ENCODE measurements around the gene RPS2. TPM values are rescaled to one million over a fixed set of nuclear protein-coding genes. Genes with fewer than 3 reads are reported as not detected.

Gene RPS2
- total RNA-seq, 2 experiments from 2014 or later: 5,351 to 6,287 TPM

DNA sequence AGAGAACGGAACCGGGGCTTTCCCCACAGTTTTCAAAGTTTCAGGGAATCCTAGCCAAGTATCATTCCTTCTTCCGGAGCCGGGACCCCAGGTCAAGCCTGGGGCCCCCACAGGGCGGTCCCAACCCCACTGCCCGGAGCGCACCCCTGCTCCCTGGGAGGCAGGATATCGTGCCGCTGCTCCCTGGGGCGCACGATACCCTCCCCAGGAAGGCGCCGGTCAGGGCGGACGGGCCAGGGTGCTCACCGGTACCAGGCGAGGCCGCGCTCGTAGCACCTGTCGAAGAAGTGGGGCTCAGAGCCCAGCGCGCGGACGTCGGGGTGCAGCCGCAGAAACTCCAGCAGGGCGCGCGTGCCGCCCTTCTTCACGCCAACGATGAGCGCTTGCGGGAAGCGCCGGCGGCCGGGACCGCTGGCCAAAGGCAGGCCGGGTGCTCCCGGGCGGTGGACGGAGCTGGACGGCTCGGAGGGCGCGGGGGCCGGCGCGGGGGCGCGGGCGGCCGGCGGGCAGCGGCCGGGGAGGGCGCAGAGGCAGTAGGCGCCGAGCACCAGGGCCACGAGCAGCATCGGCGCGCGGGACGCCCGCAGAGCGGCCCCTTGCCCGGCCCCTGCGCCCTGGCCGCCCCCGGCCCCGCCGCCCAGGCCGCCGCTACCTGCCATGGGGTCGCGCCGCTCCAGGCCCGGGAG is 46.8 kb downstream of the RPS2 start:
- Mint-ChIP-seq H3K36me3 (ENCODE audit: low read depth) (no peaks in the 10 kb centered on the region), H3K27me3 (peaks cover 47% of the 10 kb centered on the region), H3K4me3 (no peak overlapping the region), H3K27ac (no peak overlapping the region), H3K4me1 (no peaks in the 10 kb centered on the region), H3K9me3 (ENCODE audit: low read depth) (no peaks in the 10 kb centered on the region)
- ATAC-seq (no peak), DNase-seq (no peak)
- intact Hi-C loops (cut with DNase I, micrococcal nuclease): no loop called here
- POLR2A ChIA-PET: no interaction called here
- CTCF ChIA-PET: interaction anchor here (0.7 kb wide), 1 partner anchor 105 kb away, joined by 3 read pairs; no protein-coding TSS in a partner anchor

DNA sequence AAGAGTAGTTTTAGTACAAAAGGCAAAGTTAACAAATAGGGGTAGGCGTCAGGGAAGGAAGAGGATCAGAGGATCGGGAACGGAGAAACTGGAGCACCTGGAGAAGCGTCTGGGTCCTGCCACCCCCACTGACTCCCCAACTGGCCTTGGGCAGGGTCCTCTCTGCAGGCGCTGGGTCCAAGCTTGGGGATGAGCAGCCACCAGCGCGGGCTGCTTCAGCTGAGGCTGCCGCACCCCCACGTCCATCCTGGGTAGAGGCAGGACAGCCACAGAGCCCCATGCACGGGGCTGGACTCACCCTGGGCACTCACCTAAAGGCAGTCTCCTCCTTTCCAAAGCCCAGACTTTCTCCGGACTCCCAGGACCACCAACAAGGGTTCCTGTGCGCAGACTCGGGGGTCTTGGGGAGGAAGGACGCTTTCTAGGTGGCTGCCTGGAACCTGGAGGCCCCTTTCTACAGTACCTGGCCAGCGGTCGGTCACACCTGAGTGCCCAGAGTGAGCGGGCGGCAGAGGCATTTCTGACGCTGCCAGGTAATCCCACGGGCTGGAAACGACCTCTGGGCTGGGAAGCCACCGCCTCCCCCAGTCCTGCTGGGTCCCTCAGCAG is 47.5 kb downstream of the RPS2 start:
- peaks cover 41% of the 10 kb centered on the region for H3K27me3 Mint-ChIP-seq
- DNase-seq: no peak
- no peaks in the 10 kb centered on the region for H3K9me3 Mint-ChIP-seq (ENCODE audit: low read depth)
- ChIA-PET POLR2A (interaction anchor here (0.6 kb wide), 1 partner anchor 66 kb away, joined by 3 read pairs; no protein-coding TSS in a partner anchor), CTCF (no interaction called here)
- no peak for ATAC-seq
- no peaks in the 10 kb centered on the region for H3K4me1 Mint-ChIP-seq
- intact Hi-C loops (cut with DNase I, micrococcal nuclease): no loop called here
- no peak overlapping the region for H3K27ac Mint-ChIP-seq
- H3K36me3 Mint-ChIP-seq (ENCODE audit: low read depth): no peaks in the 10 kb centered on the region
- H3K4me3 Mint-ChIP-seq: no peak overlapping the region

DNA sequence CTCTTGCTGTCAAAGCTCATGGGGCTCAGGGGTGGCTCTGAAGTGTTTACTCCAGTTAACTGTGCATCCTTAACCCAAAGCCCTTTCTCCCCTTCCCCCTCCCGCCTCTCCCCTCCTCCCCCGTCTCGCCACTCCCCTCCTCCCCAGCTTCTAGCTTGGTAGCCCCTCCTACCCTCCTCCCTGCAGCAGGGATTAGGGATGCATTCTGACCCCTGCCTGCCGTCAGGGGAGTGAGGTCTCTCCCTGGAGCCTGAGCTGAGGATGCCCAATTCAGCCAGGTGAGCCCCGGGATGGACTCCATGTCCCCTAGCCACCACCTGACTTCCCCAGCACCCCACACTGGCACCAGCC is 48.0 kb downstream of the RPS2 start:
- no peaks in the 10 kb centered on the region for H3K36me3 Mint-ChIP-seq (ENCODE audit: low read depth)
- intact Hi-C loops (cut with DNase I, micrococcal nuclease): no loop called here
- POLR2A ChIA-PET: interaction anchor here (0.6 kb wide), 2 partner anchors 65 to 670 kb away, joined by 3 to 4 read pairs; no protein-coding TSS in a partner anchor

DNA sequence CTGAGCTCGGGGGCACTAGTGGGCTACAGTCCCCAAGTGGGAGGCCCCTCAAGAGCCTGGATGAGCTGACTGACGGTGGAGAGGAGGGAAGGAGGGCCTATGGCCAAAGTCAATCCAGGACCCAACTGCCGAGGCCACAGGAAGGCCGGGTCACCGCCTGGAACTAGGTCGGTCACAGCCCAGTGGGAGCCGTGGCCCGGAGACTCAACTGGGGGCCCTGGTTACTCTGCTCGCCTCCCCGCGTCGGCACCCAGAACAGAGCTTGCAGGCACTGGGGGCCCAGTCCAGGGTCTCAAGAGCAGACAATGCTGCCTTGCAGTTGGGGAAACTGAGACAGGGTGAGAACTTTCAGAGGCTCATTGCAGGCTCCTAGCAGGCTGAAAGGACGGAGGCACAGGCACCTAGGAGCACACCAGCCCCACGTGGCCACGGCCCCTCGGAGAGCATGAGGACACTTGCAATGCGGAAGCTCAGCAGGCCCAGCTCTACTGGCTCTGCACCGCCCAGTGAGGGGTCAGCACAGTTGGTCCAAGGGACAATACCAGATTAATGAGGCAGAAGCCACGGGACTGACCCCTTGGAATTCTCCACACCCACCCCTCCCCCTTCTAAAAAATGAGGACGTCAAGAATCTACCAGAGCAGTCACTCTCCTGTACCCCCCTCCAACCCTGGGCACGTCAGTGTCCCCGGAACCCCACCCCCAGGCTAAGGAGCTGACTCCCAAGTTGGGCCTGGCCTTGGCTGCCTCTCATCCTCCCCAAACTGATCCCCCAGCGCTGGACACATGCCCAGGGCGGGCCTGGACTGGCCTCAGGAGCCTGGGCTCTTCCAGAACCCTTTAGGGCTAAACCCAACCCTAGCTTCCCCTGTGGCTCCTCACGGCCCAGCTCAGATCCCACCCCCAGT is 48.6 kb downstream of the RPS2 start:
- POLR2A ChIA-PET: interaction anchor here (0.6 kb wide), 1 partner anchor 670 kb away, joined by 4 read pairs; no protein-coding TSS in a partner anchor

More for the DNA sequence above, 48.0 kb downstream of the RPS2 start:
- Mint-ChIP-seq H3K9me3 (ENCODE audit: low read depth) (no peaks in the 10 kb centered on the region), H3K27ac (no peak overlapping the region), H3K4me3 (no peak overlapping the region), H3K27me3 (peaks cover 41% of the 10 kb centered on the region), H3K4me1 (no peaks in the 10 kb centered on the region)
- ATAC-seq: no peak
- no peak for DNase-seq
- CTCF ChIA-PET: no interaction called here

DNA sequence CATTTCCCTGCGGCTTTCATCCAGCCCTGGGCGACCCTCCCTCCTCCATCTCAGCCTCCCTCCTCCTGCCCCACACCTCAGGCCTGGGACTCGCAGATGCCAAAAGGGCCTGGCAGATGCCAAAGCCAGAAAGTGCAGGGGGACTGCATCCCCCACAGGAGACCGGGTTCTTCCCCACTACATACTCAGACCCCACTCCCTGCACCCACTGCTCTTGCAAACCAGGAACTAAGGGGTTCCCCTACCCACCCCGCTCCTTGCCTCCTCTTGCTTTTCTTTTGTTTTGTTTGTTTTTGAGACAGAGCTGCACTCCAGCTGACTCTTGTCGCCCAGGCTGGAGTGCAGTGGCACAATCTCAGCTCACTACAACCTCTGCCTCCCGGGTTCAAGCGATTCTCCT is 49.6 kb downstream of the RPS2 start:
- no peak for DNase-seq
- ATAC-seq: no peak
- peaks cover 26% of the 10 kb centered on the region for H3K27me3 Mint-ChIP-seq
- intact Hi-C loops (cut with DNase I, micrococcal nuclease): no loop called here
- H3K27ac Mint-ChIP-seq: no peak overlapping the region
- H3K4me3 Mint-ChIP-seq: no peak overlapping the region
- POLR2A ChIA-PET: no interaction called here
- CTCF ChIA-PET: interaction anchor here (0.6 kb wide), 1 partner anchor 499 kb away, joined by 4 read pairs; no protein-coding TSS in a partner anchor
- no peaks in the 10 kb centered on the region for H3K36me3 Mint-ChIP-seq (ENCODE audit: low read depth)
- no peaks in the 10 kb centered on the region for H3K4me1 Mint-ChIP-seq
- no peaks in the 10 kb centered on the region for H3K9me3 Mint-ChIP-seq (ENCODE audit: low read depth)

More for the DNA sequence above, 48.6 kb downstream of the RPS2 start:
- H3K36me3 Mint-ChIP-seq (ENCODE audit: low read depth): no peaks in the 10 kb centered on the region
- intact Hi-C loops (cut with DNase I, micrococcal nuclease): no loop called here
- CTCF ChIA-PET: interaction anchor here (0.5 to 0.6 kb wide), 2 partner anchors 23 to 498 kb away, joined by 4 read pairs; no protein-coding TSS in a partner anchor
- H3K4me3 Mint-ChIP-seq: no peak overlapping the region
- DNase-seq (no peak), ATAC-seq (no peak)
- H3K27me3 Mint-ChIP-seq: peaks cover 35% of the 10 kb centered on the region
- no peaks in the 10 kb centered on the region for H3K4me1 Mint-ChIP-seq
- H3K27ac Mint-ChIP-seq: no peak overlapping the region
- H3K9me3 Mint-ChIP-seq (ENCODE audit: low read depth): no peaks in the 10 kb centered on the region

DNA sequence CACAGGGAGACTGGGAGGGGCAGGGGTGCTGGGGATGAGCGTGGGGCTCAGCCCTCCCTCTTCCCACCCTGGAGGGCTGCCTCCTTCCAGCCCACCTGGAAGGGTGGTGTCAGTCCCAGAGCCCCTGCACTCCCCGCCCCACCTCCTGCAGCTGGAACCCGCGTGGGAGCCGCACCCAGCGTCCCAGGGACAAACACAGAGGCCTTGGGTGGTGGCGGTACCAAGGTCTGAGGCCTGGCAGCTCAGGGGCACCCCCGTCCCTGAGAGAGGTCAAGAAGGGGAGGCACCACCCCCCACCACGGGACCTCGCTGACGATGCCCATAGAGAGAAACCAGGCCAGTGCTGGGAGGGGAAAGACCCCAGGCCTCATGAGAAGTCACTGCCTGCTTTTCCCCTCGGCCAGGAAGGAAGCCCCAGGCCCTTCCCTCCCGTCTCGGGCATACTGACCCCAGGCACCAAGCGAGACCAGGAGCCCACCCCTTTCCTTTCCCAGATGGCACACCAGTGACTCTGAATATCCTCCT is 50.5 kb downstream of the RPS2 start:
- POLR2A ChIA-PET: no interaction called here
- DNase-seq: no peak
- Mint-ChIP-seq H3K27me3 (peaks cover 24% of the 10 kb centered on the region), H3K9me3 (ENCODE audit: low read depth) (no peaks in the 10 kb centered on the region), H3K36me3 (ENCODE audit: low read depth) (no peaks in the 10 kb centered on the region), H3K4me1 (no peaks in the 10 kb centered on the region), H3K4me3 (no peak overlapping the region), H3K27ac (no peak overlapping the region)
- ATAC-seq: no peak
- intact Hi-C loops (cut with DNase I, micrococcal nuclease): no loop called here
- CTCF ChIA-PET: no interaction called here

DNA sequence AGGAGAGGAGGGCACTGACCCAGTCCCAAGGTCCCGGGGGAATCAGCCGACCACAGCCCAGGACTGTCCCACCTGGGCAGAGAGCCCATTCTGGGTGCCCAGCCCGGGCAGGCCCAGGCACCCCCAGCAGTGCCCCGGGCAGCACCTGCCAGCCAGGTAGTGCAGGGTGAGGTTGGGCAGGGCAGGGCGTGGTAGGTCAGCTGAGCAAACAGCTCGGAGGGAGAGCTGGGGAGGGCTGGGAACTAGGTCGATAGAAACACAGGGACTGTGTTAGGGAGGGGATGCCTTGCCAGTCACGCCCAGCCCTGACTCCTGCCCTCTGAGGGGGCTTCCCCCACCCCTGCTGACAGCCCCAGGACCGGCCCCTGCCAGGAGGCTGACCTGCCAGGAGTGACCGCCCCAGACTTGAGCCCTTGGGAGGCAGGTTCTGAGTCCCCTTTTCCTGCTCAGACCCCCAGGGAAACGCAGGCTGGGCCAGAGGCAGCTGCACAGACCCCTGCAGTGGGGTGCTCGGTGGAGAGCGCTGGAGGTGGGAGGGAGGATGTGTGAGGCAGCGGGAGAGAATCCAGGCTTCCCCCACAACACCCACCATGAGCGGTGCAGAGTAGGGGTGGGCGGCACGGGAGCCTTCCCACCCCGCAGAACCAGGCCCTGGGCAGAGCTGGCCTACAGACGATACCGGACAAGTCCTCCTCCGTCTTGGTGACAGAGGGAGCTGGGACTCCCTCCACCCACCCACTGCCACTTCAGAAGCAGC is 51.1 kb downstream of the RPS2 start:
- no peaks in the 10 kb centered on the region for H3K9me3 Mint-ChIP-seq (ENCODE audit: low read depth)
- no peak overlapping the region for H3K4me3 Mint-ChIP-seq
- POLR2A ChIA-PET: no interaction called here
- peaks cover 20% of the 10 kb centered on the region for H3K27me3 Mint-ChIP-seq
- DNase-seq: no peak
- no peaks in the 10 kb centered on the region for H3K4me1 Mint-ChIP-seq
- no peaks in the 10 kb centered on the region for H3K36me3 Mint-ChIP-seq (ENCODE audit: low read depth)
- intact Hi-C loops (cut with DNase I, micrococcal nuclease): no loop called here
- no peak for ATAC-seq
- no peak overlapping the region for H3K27ac Mint-ChIP-seq
- CTCF ChIA-PET: interaction anchor here (0.6 kb wide), 1 partner anchor 475 kb away, joined by 3 read pairs; no protein-coding TSS in a partner anchor

DNA sequence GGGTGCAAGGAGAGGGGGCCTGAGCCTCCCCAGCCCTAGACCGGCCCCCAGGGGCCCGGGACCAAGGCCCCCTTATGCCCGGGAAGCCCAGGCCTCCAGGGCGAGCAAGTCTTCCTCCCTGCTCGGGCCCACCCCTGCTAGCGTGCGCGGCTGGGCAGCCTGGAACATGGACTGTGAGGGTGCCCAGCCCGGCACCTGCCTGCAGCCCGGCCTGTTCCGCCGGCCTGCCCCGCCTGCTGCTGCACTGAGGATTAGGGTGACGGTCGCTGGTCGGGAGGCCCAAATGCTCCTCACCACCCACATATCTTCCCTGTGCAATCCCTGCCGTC is 52.4 kb downstream of the RPS2 start:
- Mint-ChIP-seq H3K4me3 (no peak overlapping the region), H3K4me1 (no peaks in the 10 kb centered on the region), H3K27me3 (peaks cover 16% of the 10 kb centered on the region), H3K9me3 (ENCODE audit: low read depth) (no peaks in the 10 kb centered on the region), H3K36me3 (ENCODE audit: low read depth) (no peaks in the 10 kb centered on the region), H3K27ac (no peak overlapping the region)
- CTCF ChIA-PET: no interaction called here
- ATAC-seq (no peak), DNase-seq (no peak)
- POLR2A ChIA-PET: no interaction called here
- intact Hi-C loops (cut with DNase I, micrococcal nuclease): no loop called here

Other genes starting within 250 kb of the RPS2 start
- 10 to 100 TPM; 23.7 to 43.6 TPM for gene NME3, start 193.3 kb downstream of the RPS2 start, total RNA-seq
- 10 to 100 TPM; 13.1 to 18.4 TPM for gene EME2, start 192.0 kb downstream of the RPS2 start, total RNA-seq
- gene MRPS34, start 191.7 kb downstream of the RPS2 start, total RNA-seq: 100 to 1,000 TPM; 146 to 175 TPM
- gene SPSB3, start 182.3 kb downstream of the RPS2 start, total RNA-seq: 10 to 100 TPM; 12.5 to 13.6 TPM
- 10 to 100 TPM; 34.4 to 42.4 TPM for gene NUBP2, start 181.9 kb downstream of the RPS2 start, total RNA-seq
- gene IGFALS, start 171.1 kb downstream of the RPS2 start, total RNA-seq: not detected
- gene HAGH, start 138.0 kb downstream of the RPS2 start, total RNA-seq: 10 to 100 TPM; 20.9 to 25.0 TPM
- 10 to 100 TPM; 11.6 to 11.9 TPM for gene FAHD1, start 137.6 kb downstream of the RPS2 start, total RNA-seq
- gene MEIOB, start 92.7 kb downstream of the RPS2 start, total RNA-seq: under 1 TPM; 0.14 to 0.21 TPM
- not detected for gene HS3ST6, start 46.4 kb downstream of the RPS2 start, total RNA-seq
- gene MSRB1, start 21.6 kb downstream of the RPS2 start, total RNA-seq: 10 to 100 TPM; 17.3 to 21.8 TPM
- gene RPL3L, start 10.1 kb downstream of the RPS2 start, total RNA-seq: not detected
- gene NDUFB10, start 5.3 kb downstream of the RPS2 start, total RNA-seq: 100 to 1,000 TPM; 113 to 118 TPM
- gene RNF151, start 2.0 kb upstream of the RPS2 start, total RNA-seq: not detected
- gene TBL3, start 7.2 kb upstream of the RPS2 start, total RNA-seq: 10 to 100 TPM; 47.4 to 48.6 TPM
- not detected for gene NOXO1, start 16.6 kb upstream of the RPS2 start, total RNA-seq
- gene GFER, start 19.4 kb upstream of the RPS2 start, total RNA-seq: 10 to 100 TPM; 25.0 to 25.8 TPM
- 1 to 10 TPM; 4.8 to 5.9 TPM for gene SYNGR3, start 25.1 kb upstream of the RPS2 start, total RNA-seq
- 10 to 100 TPM; 64.6 to 69.8 TPM for gene ZNF598, start 45.0 kb upstream of the RPS2 start, total RNA-seq
- gene NPW, start 55.0 kb upstream of the RPS2 start, total RNA-seq: 1 to 10 TPM; 2.0 to 2.8 TPM
- gene NHERF2, start 62.1 kb upstream of the RPS2 start, total RNA-seq: 1 to 10 TPM; 1.9 to 2.7 TPM
- 10 to 100 TPM; 22.6 to 26.1 TPM for gene NTHL1, start 83.0 kb upstream of the RPS2 start, total RNA-seq
- gene TSC2, start 83.2 kb upstream of the RPS2 start, total RNA-seq: 10 to 100 TPM; 49.6 to 72.9 TPM
- gene PKD1, start 171.1 kb upstream of the RPS2 start, total RNA-seq: 10 to 100 TPM; 64.3 to 71.2 TPM
- under 1 TPM in 1 of 2 experiments, not detected in 1; 0.21 TPM for gene RAB26, start 183.8 kb upstream of the RPS2 start, total RNA-seq
- 10 to 100 TPM; 70.7 to 93.7 TPM for gene TRAF7, start 191.0 kb upstream of the RPS2 start, total RNA-seq
- 1 to 10 TPM in 1 of 2 experiments, under 1 TPM in 1; 0.98 to 1.3 TPM for gene CASKIN1, start 231.8 kb upstream of the RPS2 start, total RNA-seq
- 10 to 100 TPM; 61.3 to 76.1 TPM for gene MLST8, start 240.6 kb upstream of the RPS2 start, total RNA-seq
- 1 to 10 TPM; 8.0 to 8.8 TPM for gene BRICD5, start 246.0 kb upstream of the RPS2 start, total RNA-seq

Measured in activated CD4-positive, alpha-beta T cell treated with anti-CD3 and anti-CD28 coated beads for 36 hours (primary cell).